Mesodermal cell (in vitro differentiated cells): ENCODE measurements around the gene PTAR1.

Experiments used
- H3K27ac ChIP-seq: 2 replicates; pipeline ENCODE4 v1.7.0; 2013; ENCODE audit warnings: mild to moderate bottlenecking, low read depth, low read length, moderate library complexity; ENCODE audit not compliant: severe bottlenecking
- H3K36me3 ChIP-seq: 2 replicates; pipeline ENCODE4 v1.7.1; 2013; ENCODE audit warnings: mild to moderate bottlenecking, low read length, moderate library complexity; ENCODE audit not compliant: control insufficient read depth, insufficient read depth
- H3K4me1 ChIP-seq: one replicate; pipeline ENCODE4 v1.7.1; 2013; ENCODE audit warnings: mild to moderate bottlenecking, low read length; ENCODE audit not compliant: insufficient read depth, control insufficient read depth, poor library complexity, severe bottlenecking
- H3K4me3 ChIP-seq: 2 replicates; pipeline ENCODE4 v1.7.0; 2013; ENCODE audit warnings: low read length, control low read depth, mild to moderate bottlenecking; ENCODE audit not compliant: insufficient read depth, poor library complexity, severe bottlenecking; ENCODE audit errors: extremely low read depth
- H3K9me3 ChIP-seq: 2 replicates; pipeline ENCODE4 v1.7.1; 2013; ENCODE audit warnings: mild to moderate bottlenecking, low read length, moderate library complexity; ENCODE audit not compliant: control insufficient read depth
- WGBS, 2 experiments: methylation state at CpG; one replicate each; pipeline ENCODE4 v1.1.5; 2013; ENCODE audit warnings: missing lambda C conversion rate in 2 of 2; ENCODE audit not compliant: insufficient coverage in 2 of 2; 5-methylcytosine and 5-hydroxymethylcytosine counted together

The PTAR1 gene

DNA sequence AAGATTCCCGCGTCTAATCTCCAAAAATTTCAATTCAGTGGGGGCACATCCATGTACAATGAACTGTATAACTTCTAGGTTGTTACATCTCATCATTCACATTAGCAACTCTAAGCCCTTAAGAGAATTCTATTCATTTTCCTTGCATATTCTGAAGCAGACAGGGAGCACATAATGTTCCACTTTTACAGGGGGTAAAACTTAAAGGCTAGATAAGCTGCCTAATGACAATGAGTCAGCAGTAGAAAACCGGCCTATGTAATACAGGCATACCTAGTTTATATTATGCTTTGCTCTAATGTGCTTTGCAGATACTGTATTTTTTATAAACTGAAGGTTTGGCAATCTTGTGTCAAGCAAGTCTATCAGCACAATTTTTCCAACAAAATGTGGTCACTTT lies 40.4 kb downstream of the PTAR1 start:
- peaks cover 41% of the 10 kb centered on the region for H3K36me3 ChIP-seq
- no peak overlapping the region for H3K27ac ChIP-seq
- 100% methylated on average over 3 of the region's 3 CpGs for WGBS, 2 experiments
- H3K4me1 ChIP-seq, result no peaks in the 10 kb centered on the region
- H3K4me3 ChIP-seq, result no peak overlapping the region
- H3K9me3 ChIP-seq, result no peaks in the 10 kb centered on the region

DNA sequence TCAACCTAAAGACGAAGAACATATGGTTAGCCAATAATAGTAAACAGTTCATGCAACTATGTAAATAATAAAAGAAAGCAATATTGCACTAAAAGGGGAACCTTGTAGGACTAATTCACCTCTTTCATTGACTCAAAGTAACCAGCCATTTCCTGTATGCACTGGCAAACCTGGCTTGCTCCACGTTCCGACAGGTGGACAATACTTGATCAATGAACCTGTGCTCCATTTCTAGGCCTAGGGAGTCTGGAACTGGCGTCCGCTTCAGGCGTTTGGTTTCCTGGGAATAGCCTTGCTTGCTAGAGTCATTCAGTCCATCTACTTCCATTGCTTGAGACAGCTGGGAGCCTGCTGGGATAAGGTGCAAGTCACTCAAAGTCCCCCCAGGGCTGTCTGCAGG lies 41.6 kb downstream of the PTAR1 start:
- H3K4me3 ChIP-seq, result no peak overlapping the region
- no peaks in the 10 kb centered on the region for H3K9me3 ChIP-seq
- WGBS, 2 experiments, result 94 to 95% methylated on average over 5 of the region's 6 CpGs
- H3K27ac ChIP-seq, result no peak overlapping the region
- peaks cover 41% of the 10 kb centered on the region for H3K36me3 ChIP-seq
- H3K4me1 ChIP-seq, result no peaks in the 10 kb centered on the region

DNA sequence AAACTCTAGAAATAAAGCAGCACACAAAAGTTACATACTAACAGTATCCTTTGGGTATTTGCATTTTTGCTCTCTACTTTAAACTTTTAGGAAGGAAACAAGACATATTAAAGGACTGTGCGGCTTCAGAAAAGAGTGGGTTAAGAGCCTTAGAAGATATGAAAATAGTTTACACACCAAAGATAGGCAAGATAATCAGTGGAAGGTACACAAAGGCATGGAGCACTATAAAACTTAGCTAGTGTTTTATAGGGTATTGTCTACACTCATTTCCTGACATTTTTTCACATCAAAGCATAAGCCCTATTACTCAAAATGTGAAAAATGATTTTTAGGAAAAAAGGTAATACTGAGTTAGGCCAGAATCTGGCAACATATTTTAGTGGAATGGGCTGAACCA lies 44.0 kb downstream of the PTAR1 start:
- H3K9me3 ChIP-seq, result no peaks in the 10 kb centered on the region
- peaks cover 29% of the 10 kb centered on the region for H3K36me3 ChIP-seq
- no peak overlapping the region for H3K27ac ChIP-seq
- H3K4me3 ChIP-seq, result no peak overlapping the region
- no peaks in the 10 kb centered on the region for H3K4me1 ChIP-seq
- no CpG with 5 or more reads among the region's 1 CpG for WGBS, 2 experiments

DNA sequence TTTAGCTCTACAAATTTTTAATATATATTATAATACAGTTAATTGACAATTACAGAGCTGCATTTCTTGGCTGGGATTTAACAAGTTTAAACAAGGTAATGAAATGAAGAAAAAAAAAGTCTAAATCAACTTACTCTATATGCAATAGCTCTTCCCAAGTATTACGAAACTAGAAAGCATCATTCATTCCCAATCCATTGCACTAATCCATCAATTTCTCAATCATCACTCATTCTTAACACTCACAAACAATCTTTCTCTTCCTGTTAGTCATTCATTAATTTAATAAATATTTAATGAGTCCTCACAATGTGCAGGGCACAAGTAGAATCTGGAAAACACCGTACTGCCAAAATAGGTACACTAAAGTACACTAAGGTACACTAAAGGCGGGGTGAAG lies 44.7 kb downstream of the PTAR1 start:
- Histone ChIP-seq H3K27ac (no peak overlapping the region), H3K36me3 (peaks cover 28% of the 10 kb centered on the region), H3K9me3 (no peaks in the 10 kb centered on the region), H3K4me3 (no peak overlapping the region), H3K4me1 (no peaks in the 10 kb centered on the region)
- 100% methylated on average over 1 to 2 of the region's 3 CpGs for WGBS, 2 experiments

DNA sequence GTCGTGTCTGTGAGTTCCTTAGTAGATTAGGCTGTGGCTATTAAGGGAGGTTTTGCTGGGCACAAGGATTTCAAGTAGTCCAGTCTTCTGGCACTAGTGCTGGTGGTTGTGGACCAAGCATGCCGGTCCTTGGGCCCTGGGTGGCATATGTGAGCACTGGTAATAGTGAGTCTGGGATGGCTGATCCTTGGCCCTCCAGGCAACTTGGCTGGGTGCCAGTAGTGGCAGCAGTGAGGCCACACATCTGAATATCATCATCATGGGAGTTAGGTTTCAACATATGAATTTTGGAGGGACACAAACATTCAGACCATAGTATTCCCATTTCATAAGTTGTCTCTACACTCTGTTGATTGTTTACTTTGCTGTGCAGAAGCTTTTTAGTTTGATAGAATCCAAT lies 62.3 kb downstream of the PTAR1 start:
- WGBS, 2 experiments, result 85 to 100% methylated on average over 1 of the region's 2 CpGs
- H3K36me3 ChIP-seq, result no peaks in the 10 kb centered on the region
- H3K4me3 ChIP-seq, result no peak overlapping the region
- no peaks in the 10 kb centered on the region for H3K4me1 ChIP-seq
- peaks cover 11% of the 10 kb centered on the region for H3K9me3 ChIP-seq
- H3K27ac ChIP-seq, result no peak overlapping the region

DNA sequence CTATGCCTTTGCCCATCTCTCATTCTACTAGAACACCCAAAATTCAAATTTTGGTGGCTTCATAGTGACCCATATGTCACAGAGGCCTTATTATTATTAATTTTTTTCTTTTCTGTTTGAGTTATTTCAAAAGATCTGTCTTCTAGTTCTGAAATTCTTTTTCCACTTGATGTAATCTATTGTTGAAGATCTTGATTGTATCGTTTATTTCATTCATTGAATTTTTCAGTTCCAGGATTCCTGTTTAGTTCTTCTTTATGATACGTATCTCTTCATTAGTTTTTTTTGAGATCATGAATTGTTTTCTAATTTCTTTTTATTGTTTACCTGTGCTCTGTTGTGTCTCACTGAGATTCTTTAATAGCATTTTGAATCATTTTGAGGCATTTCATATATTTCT lies 63.0 kb downstream of the PTAR1 start:
- Histone ChIP-seq H3K4me1 (no peaks in the 10 kb centered on the region), H3K4me3 (no peak overlapping the region), H3K36me3 (no peaks in the 10 kb centered on the region), H3K9me3 (peaks cover 11% of the 10 kb centered on the region), H3K27ac (no peak overlapping the region)
- no CpG with 5 or more reads among the region's 2 CpGs for WGBS, 2 experiments

DNA sequence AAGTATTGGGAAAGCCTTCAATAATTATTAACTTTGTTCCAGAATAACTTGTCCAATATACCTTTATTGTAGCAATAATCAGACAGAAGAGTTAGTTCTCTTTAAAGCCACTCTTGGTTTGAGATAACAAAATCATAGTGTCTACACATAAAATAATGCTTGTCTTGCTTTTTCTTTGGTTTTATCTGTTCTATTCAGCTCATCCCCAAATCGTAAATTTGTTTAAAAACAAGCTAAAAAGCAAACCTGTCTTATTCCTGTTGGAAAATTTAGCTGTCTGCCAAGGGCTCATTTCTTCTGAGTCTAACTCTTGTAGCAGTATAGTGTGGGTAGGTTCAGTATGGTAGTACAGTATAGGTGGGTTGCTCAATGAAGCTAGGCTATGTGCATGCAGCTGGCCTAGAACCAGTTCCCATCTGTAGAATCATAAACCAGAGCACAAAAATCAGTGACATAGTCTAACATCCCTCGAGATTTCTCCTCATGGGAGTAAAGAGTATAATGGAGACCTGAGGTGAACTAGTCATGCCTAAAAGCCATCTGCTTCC lies 69.7 kb downstream of the PTAR1 start:
- Histone ChIP-seq H3K9me3 (no peaks in the 10 kb centered on the region), H3K4me3 (no peak overlapping the region), H3K4me1 (no peaks in the 10 kb centered on the region), H3K27ac (no peak overlapping the region), H3K36me3 (no peaks in the 10 kb centered on the region)
- 67% methylated on average over 1 of the region's 2 CpGs; no CpG with 5 or more reads in 1 of the 2 experiments for WGBS, 2 experiments

DNA sequence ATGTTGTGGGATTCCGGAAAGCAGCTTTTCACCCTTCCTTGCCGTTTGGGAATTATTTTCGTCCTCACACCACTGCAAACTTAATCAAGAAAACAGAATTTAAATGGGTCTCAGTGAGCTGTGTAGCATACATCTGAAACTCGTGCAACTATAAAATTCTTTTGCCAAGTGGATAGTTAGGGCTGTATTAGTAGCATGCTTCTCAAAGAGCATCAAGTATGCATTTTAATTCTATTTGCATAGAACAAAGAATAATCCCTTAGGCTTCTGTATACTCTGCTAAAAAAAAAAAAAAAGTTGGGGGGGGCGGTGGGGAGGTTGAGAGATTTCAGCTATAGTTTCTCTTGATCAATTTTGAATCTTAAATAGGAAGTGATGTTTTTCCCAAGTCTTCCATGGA lies 75.9 kb downstream of the PTAR1 start:
- Histone ChIP-seq H3K4me3 (no peak overlapping the region), H3K36me3 (no peaks in the 10 kb centered on the region), H3K4me1 (no peaks in the 10 kb centered on the region), H3K9me3 (no peaks in the 10 kb centered on the region), H3K27ac (no peak overlapping the region)
- WGBS, 2 experiments, result no CpG with 5 or more reads among the region's 5 CpGs

DNA sequence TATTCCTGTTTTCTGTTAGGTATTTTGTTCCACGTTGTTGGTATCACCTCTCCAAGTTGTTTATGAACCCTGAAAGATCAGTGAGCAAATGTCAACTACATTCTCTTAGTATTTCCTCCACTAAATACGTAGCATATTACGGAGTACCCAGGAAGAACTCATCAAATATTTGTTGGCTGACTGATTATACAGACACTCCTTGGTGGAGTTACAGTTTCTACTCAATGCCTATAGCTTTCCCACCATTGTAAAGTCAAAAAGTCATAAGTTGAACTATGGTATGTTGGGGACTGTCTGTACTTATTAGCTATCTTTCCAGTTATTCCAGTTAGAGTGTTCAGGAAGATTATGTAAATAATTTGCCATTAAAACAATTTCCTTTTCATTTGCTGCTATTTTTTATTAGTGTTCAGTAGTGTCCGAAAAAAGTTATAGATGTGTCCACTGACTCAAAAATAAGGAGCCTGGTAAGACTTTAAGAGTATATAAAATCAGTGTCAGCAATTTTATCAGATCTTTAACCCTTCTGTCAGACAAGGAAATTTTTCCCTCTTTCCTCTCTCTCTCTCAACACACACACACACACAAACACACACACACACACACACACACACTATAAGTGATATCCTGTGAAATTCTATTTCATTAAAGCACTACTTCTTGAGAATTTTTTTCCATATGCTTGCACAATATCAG lies 80.8 kb downstream of the PTAR1 start:
- Histone ChIP-seq H3K4me1 (peaks cover 11% of the 10 kb centered on the region), H3K36me3 (no peaks in the 10 kb centered on the region), H3K9me3 (no peaks in the 10 kb centered on the region), H3K4me3 (no peak overlapping the region), H3K27ac (no peak overlapping the region)
- WGBS, 2 experiments, result 80 to 100% methylated on average over 1 to 3 of the region's 4 CpGs

DNA sequence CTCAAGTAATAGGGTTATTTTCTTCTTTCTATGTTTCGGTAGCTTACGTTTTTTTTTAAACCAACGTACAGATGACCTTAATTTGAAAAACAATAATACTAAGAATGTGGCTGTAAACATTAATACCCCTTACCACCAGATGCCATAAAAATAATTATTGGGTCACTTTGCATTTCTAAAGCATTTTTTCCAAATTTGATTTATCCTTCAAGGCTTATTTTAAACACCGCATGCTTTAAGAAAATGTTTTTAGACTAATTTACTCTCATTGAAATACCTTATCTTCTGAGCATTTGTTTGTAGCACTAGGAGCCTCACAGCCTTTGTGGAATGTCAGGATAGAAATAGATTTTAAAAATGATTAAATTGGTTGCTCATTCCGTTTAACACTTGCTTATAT lies 81.9 kb downstream of the PTAR1 start:
- WGBS, 2 experiments, result no CpG with 5 or more reads among the region's 5 CpGs
- no peak overlapping the region for H3K4me3 ChIP-seq
- H3K36me3 ChIP-seq, result no peaks in the 10 kb centered on the region
- H3K27ac ChIP-seq, result no peak overlapping the region
- peaks cover 11% of the 10 kb centered on the region for H3K4me1 ChIP-seq
- no peaks in the 10 kb centered on the region for H3K9me3 ChIP-seq

DNA sequence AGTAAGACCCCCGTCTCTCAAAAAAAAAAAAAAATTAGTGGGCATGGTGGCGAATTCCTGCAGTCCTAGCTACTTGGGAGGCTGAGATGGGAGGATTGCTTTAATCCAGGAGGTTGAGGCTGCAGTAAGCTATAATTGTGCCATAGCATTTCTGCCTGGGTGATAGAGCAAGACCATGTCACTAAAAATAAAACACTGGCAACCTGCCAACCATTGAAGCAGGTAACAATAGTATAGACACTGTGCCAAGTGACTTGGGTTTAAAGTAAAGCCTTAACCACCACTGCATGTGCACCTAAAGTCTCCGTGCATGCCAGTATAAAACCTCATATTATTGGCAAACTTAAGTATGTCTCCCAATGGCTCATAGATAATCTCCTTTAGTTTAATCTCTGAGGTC lies 84.2 kb downstream of the PTAR1 start:
- H3K27ac ChIP-seq, result no peak overlapping the region
- whole genome bisulfite sequencing, 2 experiments, result 89 to 100% methylated on average over 2 to 3 of the region's 3 CpGs
- H3K4me1 ChIP-seq, result peaks cover 11% of the 10 kb centered on the region
- H3K4me3 ChIP-seq, result no peak overlapping the region
- H3K36me3 ChIP-seq, result no peaks in the 10 kb centered on the region
- H3K9me3 ChIP-seq, result no peaks in the 10 kb centered on the region
